Panc1 (cell line): Measurements from ENCODE around the gene NIF3L1.

Experiments
- REST ChIP-seq, 2 experiments: IDR thresholded peaks; 2 replicates each; pipeline ENCODE4 v1.6.1; 2011 to 2012; ENCODE audit warnings: low read depth in 2 of 2, control low read depth in 1 of 2, low read length in 1 of 2, mild to moderate bottlenecking in 1 of 2, moderate library complexity in 1 of 2; ENCODE audit not compliant: insufficient read depth in 1 of 2
- TF ChIP-seq, protein P1 (sequence below): fragments of 450-650 bp; IDR thresholded peaks from 2 replicates; pipeline ENCODE4 v1.5.1; 2017; ENCODE audit warnings: mild to moderate bottlenecking

- TF ChIP-seq, protein P1, sequence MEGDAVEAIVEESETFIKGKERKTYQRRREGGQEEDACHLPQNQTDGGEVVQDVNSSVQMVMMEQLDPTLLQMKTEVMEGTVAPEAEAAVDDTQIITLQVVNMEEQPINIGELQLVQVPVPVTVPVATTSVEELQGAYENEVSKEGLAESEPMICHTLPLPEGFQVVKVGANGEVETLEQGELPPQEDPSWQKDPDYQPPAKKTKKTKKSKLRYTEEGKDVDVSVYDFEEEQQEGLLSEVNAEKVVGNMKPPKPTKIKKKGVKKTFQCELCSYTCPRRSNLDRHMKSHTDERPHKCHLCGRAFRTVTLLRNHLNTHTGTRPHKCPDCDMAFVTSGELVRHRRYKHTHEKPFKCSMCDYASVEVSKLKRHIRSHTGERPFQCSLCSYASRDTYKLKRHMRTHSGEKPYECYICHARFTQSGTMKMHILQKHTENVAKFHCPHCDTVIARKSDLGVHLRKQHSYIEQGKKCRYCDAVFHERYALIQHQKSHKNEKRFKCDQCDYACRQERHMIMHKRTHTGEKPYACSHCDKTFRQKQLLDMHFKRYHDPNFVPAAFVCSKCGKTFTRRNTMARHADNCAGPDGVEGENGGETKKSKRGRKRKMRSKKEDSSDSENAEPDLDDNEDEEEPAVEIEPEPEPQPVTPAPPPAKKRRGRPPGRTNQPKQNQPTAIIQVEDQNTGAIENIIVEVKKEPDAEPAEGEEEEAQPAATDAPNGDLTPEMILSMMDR = no peak
- no peak for TF ChIP-seq REST (IDR thresholded peaks at IDR 0.05; ENCODE audit: insufficient read depth in 1 of 2, low read depth in 2 of 2, low read length in 1 of 2)
These were observed 56.2 kb downstream of the NIF3L1 start for GRCh38 chr2:200945395-200945729.
